HUES48 (cell line): ENCODE measurements around the gene ADGRG1.

Source experiments
- H3K27ac ChIP-seq: one replicate; pipeline ENCODE4 v1.7.0; 2013; ENCODE audit warnings: low read depth, low read length, inconsistent platforms
- H3K27me3 ChIP-seq: 2 replicates; pipeline ENCODE4 v1.6.1; 2013; ENCODE audit warnings: mild to moderate bottlenecking, low read length; ENCODE audit not compliant: control insufficient read depth, insufficient read depth
- H3K36me3 ChIP-seq: 2 replicates; pipeline ENCODE4 v1.6.1; 2013; ENCODE audit warnings: low read length; ENCODE audit not compliant: control insufficient read depth, insufficient read depth
- H3K4me1 ChIP-seq: 2 replicates; pipeline ENCODE4 v1.6.1; 2013; ENCODE audit warnings: mild to moderate bottlenecking, low read length; ENCODE audit not compliant: control insufficient read depth, insufficient read depth
- H3K4me3 ChIP-seq: 2 replicates; pipeline ENCODE4 v1.5.1; 2013; ENCODE audit warnings: mild to moderate bottlenecking, low read depth, low read length
- H3K9ac ChIP-seq: 2 replicates; pipeline ENCODE4 v1.6.1; 2013; ENCODE audit warnings: mild to moderate bottlenecking, low read depth, low read length, moderate library complexity
- H3K9me3 ChIP-seq: 2 replicates; pipeline ENCODE4 v1.6.1; 2013; ENCODE audit warnings: low read length; ENCODE audit not compliant: control insufficient read depth, insufficient read depth

The ADGRG1 gene

DNA sequence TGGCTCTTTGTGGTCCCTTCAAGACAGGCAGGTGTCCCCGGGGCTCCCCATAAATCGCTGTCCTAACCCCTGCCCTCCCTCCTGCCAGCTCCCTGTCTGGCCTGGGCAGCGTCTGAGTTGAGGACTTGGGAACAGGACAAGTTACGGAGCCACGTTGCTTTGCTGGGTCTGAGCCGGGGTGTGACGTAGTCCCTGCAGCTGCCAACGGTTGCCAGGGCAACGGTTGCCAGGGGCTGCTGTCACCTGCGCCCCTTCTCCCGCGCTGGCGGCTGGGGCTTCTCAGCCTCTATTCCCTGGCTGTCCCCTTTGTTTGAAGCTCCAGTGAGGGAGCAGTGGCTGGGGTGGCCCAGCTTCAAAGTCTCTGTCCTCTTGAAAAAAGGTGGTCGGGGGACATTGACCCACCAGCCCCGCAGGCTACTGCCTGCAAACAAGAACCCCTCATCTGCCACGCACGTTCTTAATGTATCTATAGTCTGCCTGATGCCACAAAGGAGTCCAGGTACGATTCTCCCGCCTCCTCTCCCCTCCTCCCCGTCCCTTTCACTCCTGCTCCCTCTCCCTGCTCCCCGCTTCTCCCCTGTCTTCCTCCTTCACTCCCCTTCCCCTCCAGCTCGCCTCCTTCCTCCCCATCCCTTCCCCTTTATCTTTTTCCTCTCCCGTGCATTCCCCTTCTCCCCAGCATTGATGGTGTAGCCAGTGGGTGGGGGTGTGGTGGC, 10.9 kb downstream of the ADGRG1 start:
- Histone ChIP-seq H3K36me3 (no peaks in the 10 kb centered on the region), H3K9ac (no peak overlapping the region), H3K27ac (no peak overlapping the region), H3K27me3 (no peaks in the 10 kb centered on the region), H3K4me3 (peak overlapping the region; percentile 19; the same call in 1 of the 2 replicates), H3K4me1 (peaks cover 3% of the 10 kb centered on the region), H3K9me3 (no peaks in the 10 kb centered on the region)

- Histone ChIP-seq H3K27me3 (no peaks in the 10 kb centered on the region), H3K36me3 (no peaks in the 10 kb centered on the region), H3K4me3 (no peak overlapping the region), H3K9ac (no peak overlapping the region), H3K4me1 (peaks cover 3% of the 10 kb centered on the region), H3K27ac (no peak overlapping the region), H3K9me3 (no peaks in the 10 kb centered on the region)
Measured at GRCh38 chr16:57640185-57640584, 11.8 kb downstream of the ADGRG1 start.

DNA sequence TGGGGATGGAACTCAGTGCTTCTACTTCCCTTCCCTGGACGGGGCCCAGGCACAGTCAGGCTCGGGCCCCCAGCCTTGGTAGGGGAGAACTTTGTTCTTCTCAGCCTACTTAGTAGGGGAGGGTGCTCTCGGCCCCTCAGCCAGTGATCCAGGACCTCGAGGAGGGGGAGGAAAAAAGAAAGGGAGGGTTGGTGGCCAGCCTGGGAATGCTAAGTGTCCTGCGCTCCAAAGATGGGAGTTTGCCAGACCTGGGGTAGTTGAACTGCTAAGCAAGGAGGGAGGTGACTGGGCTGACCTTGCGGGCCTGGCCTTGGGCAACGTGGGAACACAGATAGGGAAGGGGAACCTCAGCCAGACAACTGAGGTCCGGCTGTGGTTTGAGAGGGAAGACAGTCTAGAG, 12.2 kb downstream of the ADGRG1 start:
- H3K36me3 ChIP-seq, result no peaks in the 10 kb centered on the region
- H3K9ac ChIP-seq, result no peak overlapping the region
- H3K4me1 ChIP-seq, result peaks cover 3% of the 10 kb centered on the region
- H3K27ac ChIP-seq, result no peak overlapping the region
- no peaks in the 10 kb centered on the region for H3K9me3 ChIP-seq
- no peaks in the 10 kb centered on the region for H3K27me3 ChIP-seq
- no peak overlapping the region for H3K4me3 ChIP-seq

DNA sequence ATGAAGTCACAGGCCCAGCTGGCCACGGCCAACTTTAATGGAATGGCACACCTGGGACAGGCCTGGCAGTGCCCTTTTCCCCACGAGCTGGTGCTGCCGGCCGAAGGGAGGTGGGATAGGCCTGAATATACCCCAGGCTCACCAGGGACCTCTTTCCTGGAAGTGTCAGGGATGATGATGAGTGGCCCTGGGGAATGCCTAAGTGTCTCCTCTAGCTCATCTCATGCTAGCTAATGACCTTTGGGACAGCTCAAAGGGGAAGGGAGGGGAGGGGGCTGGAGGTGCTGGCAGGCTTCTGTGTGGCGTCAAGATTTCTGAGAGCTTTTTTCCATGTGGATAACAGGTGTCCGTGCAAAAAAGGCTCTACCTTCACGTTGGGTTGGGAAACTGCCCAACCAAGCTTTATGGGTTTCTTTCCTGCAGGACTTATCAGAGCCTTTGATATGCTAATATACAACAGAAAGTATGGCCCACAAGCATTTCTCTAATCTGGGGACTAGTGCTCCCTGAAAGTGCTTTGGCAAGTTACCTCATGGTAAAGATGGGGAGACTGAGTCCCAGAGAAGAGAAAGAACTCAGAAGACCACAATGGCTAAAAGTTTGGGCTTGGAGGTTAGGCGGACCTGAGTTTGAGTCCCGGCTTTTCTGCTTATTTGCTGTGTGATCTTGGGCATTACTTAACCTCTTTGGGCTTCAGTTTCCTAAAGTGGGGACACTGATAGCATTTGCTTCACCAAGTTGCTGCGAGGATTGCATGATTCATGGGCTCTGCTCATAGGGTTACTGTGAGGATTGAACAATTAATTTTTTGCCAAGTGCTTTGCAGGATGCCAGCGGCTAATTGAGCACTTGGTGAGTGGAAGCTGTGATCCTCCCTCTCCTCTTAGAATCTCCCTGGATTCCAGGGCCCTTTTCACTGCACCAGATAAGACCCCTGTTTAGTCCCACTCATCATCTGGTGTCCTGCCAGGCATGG, 14.0 kb downstream of the ADGRG1 start:
- Histone ChIP-seq H3K4me3 (no peak overlapping the region), H3K9ac (no peak overlapping the region), H3K4me1 (peaks cover 3% of the 10 kb centered on the region), H3K27ac (no peak overlapping the region), H3K9me3 (no peaks in the 10 kb centered on the region), H3K27me3 (no peaks in the 10 kb centered on the region), H3K36me3 (no peaks in the 10 kb centered on the region)

DNA sequence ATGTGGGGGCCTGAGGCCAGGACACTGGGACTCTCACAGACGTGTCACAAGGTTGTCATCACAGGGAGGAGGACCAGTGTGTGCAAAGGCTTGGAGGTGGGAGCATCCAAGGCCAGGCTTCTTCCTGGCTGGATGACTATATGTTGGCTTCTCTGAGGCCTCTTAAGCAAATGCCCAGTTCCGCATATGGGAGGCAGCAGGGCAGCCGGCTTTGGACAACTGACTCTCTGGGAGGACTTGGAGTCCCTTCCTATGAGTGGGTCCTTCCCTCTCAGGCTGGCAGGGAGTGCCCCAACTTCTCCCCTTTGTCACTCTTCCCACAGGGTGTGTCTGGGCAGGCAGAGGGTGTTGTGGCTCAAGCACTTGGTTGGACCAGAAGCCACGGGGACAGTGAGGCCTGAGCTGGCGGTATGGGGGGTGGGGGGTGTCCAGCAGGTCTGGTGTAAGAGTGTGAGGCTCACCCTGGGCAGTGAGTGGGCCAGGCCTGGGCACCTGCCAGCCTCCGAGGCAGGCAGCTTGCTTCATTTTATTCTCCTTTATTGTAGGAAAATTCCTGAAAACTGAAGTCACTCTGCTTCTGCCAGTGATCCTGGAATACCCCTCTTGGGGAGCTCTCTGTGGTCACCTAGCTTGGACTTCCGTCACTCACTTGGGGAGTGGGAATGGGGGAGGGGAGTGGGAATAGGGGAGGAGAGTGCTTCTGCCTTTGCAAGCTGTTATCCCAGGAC, 14.9 kb downstream of the ADGRG1 start:
- peaks cover 3% of the 10 kb centered on the region for H3K4me1 ChIP-seq
- H3K9me3 ChIP-seq, result no peaks in the 10 kb centered on the region
- no peak overlapping the region for H3K4me3 ChIP-seq
- H3K9ac ChIP-seq, result no peak overlapping the region
- H3K27ac ChIP-seq, result no peak overlapping the region
- no peaks in the 10 kb centered on the region for H3K36me3 ChIP-seq
- H3K27me3 ChIP-seq, result no peaks in the 10 kb centered on the region

DNA sequence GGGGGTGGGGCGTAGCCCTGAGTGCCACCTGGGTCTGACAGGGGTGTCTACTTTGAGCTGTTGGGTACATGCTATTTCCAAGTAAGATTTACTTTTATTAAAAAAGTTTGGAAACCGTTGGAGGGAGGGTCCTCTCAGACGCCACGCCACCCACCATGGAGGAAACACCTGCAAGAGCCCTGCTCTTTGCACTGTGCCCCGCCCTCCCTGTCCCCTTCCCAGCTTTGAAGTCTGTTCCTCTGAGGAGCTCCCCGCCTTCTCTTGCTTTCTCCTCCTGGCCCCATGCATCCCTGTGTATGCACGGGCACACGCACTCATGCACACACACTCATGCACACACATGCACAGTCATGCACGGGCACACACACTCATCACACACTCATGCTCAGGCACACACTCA, 15.5 kb downstream of the ADGRG1 start:
- Histone ChIP-seq H3K27ac (no peak overlapping the region), H3K9me3 (no peaks in the 10 kb centered on the region), H3K9ac (no peak overlapping the region), H3K4me1 (peaks cover 3% of the 10 kb centered on the region), H3K27me3 (no peaks in the 10 kb centered on the region), H3K36me3 (no peaks in the 10 kb centered on the region), H3K4me3 (no peak overlapping the region)

GRCh38 chr16:57644383-57645014, 16.1 kb downstream of the ADGRG1 start:
- Histone ChIP-seq H3K4me3 (no peak overlapping the region), H3K9me3 (no peaks in the 10 kb centered on the region), H3K9ac (no peak overlapping the region), H3K36me3 (no peaks in the 10 kb centered on the region), H3K27ac (no peak overlapping the region), H3K27me3 (no peaks in the 10 kb centered on the region), H3K4me1 (no peaks in the 10 kb centered on the region)

DNA sequence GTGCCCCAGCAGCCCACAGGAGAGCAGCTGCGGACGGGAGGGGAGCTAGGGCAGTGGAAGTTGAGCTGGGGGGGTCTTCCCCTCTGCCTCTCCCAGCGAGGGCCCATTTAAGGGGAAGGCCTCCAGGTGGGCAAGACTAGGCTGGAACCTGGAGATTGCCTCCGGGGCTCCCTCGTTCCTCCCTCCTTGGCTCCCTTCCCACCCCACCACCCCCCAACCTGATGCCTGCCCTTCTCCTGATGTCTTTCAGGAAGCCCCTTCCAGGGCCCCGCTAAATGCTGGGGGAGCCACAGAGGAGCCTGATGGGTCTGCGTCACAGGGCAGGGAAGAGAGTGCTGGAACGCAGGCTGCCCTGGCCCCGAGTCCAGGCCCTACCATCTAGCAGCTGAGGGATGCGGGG, 16.7 kb downstream of the ADGRG1 start:
- Histone ChIP-seq H3K27ac (no peak overlapping the region), H3K9ac (no peak overlapping the region), H3K9me3 (no peaks in the 10 kb centered on the region), H3K27me3 (no peaks in the 10 kb centered on the region), H3K36me3 (no peaks in the 10 kb centered on the region), H3K4me3 (no peak overlapping the region), H3K4me1 (no peaks in the 10 kb centered on the region)

DNA sequence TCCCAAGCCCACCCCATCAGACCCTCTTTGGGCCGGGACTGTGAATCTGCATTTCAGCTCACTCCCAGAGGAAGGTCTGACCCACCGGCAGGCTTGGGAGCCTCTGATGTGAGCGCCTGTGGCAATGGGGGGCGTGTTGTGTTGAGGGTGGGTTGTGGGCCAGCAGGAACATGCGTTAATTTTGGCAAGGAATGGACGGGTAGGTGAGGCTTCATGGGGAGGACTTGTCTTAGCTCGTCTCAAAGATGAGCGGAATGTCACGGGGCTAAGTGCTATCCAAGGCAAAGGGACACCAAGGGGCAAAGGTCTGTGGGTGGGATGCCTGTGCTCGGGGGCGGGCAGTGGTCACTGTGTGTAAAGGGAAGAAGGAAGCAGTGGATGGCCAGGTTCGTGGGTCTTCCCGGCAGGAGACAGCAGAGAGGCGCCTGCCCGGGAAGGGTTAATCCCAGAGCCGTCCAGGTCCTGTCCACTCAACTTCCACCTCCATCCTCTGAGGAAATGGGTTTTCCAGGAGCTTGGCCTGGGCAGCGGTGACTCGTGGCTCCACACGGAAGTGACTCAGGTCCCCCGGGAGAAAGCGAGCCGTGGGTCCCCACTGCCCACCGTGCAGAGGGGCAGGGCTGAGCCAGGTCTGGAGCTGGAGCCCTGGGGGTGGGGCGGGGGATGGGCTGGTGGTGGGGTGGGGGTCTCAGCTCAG, 17.4 kb downstream of the ADGRG1 start:
- Histone ChIP-seq H3K9me3 (no peaks in the 10 kb centered on the region), H3K27ac (no peak overlapping the region), H3K36me3 (no peaks in the 10 kb centered on the region), H3K4me1 (no peaks in the 10 kb centered on the region), H3K4me3 (no peak overlapping the region), H3K9ac (no peak overlapping the region), H3K27me3 (no peaks in the 10 kb centered on the region)

DNA sequence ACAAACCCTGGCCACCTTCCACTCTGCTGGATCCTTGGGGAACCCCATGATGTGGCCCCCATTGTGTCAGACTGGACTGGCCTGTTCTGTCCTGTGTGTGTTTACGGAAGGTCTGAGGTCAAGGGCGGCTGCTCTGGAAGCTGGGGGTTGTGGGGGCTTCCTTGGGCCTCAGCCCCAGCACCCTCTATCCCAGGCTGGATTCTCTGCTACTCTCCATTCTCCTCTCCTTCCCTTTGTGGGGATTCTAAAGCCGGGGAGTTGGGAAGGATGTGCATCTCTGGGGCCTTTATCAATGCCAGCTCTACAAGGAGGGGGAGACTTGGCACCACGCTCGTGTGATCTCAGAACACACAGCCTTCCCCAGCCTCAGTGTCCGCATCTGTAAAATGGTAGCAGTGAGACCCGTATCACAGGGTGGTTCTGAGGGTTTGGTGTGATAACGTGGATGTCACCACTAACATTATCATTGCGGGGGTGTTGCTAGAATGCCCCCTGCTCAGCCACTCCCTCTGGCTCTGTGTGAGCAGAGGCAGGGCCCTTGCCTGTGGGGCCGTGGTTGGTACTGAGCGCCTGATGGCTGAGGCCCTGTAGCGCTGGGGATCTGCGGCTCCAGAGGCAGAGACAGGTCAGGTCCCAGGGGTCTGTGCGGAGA, 18.1 kb downstream of the ADGRG1 start:
- Histone ChIP-seq H3K27me3 (no peaks in the 10 kb centered on the region), H3K4me1 (no peaks in the 10 kb centered on the region)

More for the DNA sequence above, 18.1 kb downstream of the ADGRG1 start:
- Histone ChIP-seq H3K9me3 (no peaks in the 10 kb centered on the region), H3K9ac (no peak overlapping the region), H3K4me3 (no peak overlapping the region), H3K36me3 (no peaks in the 10 kb centered on the region), H3K27ac (no peak overlapping the region)
